GM19099 (cell line): ENCODE data around the gene EMC1.

Experiments
- POLR2A ChIP-seq: IDR thresholded peaks from 3 replicates; pipeline ENCODE4 v1.6.1; 2011; ENCODE audit warnings: low read depth; ENCODE audit not compliant: insufficient read length; ENCODE audit errors: extremely low read depth

EMC1 gene

GRCh38 chr1:19199969-19200604, 51.2 kb downstream of the EMC1 start:
- no peak for TF ChIP-seq POLR2A

- no peak for TF ChIP-seq POLR2A
These were observed 51.9 kb downstream of the EMC1 start for GRCh38 chr1:19199329-19199968.

- no peak for TF ChIP-seq POLR2A
These were observed 52.5 kb downstream of the EMC1 start for GRCh38 chr1:19198820-19199219.

GRCh38 chr1:19197845-19198244, 53.5 kb downstream of the EMC1 start:
- TF ChIP-seq POLR2A: no peak

- TF ChIP-seq POLR2A: no peak
These were observed 55.0 kb downstream of the EMC1 start for GRCh38 chr1:19196331-19196730.

- TF ChIP-seq POLR2A: no peak
These were observed 58.3 kb downstream of the EMC1 start for GRCh38 chr1:19193004-19193403.

- TF ChIP-seq POLR2A: no peak
These were observed 59.5 kb downstream of the EMC1 start for GRCh38 chr1:19191811-19192210.

GRCh38 chr1:19190468-19190867, 60.9 kb downstream of the EMC1 start:
- TF ChIP-seq POLR2A: no peak

GRCh38 chr1:19189270-19189669, 62.1 kb downstream of the EMC1 start:
- TF ChIP-seq POLR2A: no peak

GRCh38 chr1:19187852-19188251, 63.5 kb downstream of the EMC1 start:
- no peak for TF ChIP-seq POLR2A

- TF ChIP-seq POLR2A: no peak
These were observed 65.3 kb downstream of the EMC1 start for GRCh38 chr1:19186001-19186400.

- no peak for TF ChIP-seq POLR2A
These were observed 69.1 kb downstream of the EMC1 start for GRCh38 chr1:19182223-19182622.

GRCh38 chr1:19179597-19180264, 71.6 kb downstream of the EMC1 start:
- TF ChIP-seq POLR2A: no peak

- TF ChIP-seq POLR2A: no peak
These were observed 72.5 kb downstream of the EMC1 start for GRCh38 chr1:19178734-19179398.

GRCh38 chr1:19177811-19178210, 73.5 kb downstream of the EMC1 start:
- no peak for TF ChIP-seq POLR2A

- TF ChIP-seq POLR2A: no peak
These were observed 81.7 kb downstream of the EMC1 start for GRCh38 chr1:19169642-19170041.
